Osteocyte (in vitro differentiated cells): ENCODE data around the gene PRR15. TPM values are rescaled to one million over a fixed set of nuclear protein-coding genes. Genes with fewer than 3 reads are reported as not detected.
A peak's percentile ranks its signal among the peaks of the same experiment; 100 is the strongest.

Experiments
- DNase-seq: peaks from one replicate; pipeline ENCODE4 v3.0.0; 2021; ENCODE audit warnings: mixed read lengths; ENCODE audit not compliant: unreplicated experiment; ENCODE audit errors: extremely low spot score
- H3K27ac Mint-ChIP-seq: one replicate; pipeline ENCODE4 v1.8.0; 2021; ENCODE audit warnings: mild to moderate bottlenecking, mixed read lengths; ENCODE audit not compliant: unreplicated experiment
- H3K27me3 Mint-ChIP-seq: one replicate; pipeline ENCODE4 v1.8.0; 2021; ENCODE audit warnings: mixed read lengths; ENCODE audit not compliant: unreplicated experiment
- H3K36me3 Mint-ChIP-seq: one replicate; pipeline ENCODE4 v1.8.0; 2021; ENCODE audit warnings: mixed read lengths; ENCODE audit not compliant: unreplicated experiment
- H3K4me1 Mint-ChIP-seq: one replicate; pipeline ENCODE4 v1.8.0; 2021; ENCODE audit warnings: mixed read lengths; ENCODE audit not compliant: unreplicated experiment
- H3K4me3 Mint-ChIP-seq: one replicate; pipeline ENCODE4 v1.8.0; 2021; ENCODE audit warnings: mild to moderate bottlenecking, moderate library complexity, mixed read lengths; ENCODE audit not compliant: unreplicated experiment
- H3K9me3 Mint-ChIP-seq: one replicate; pipeline ENCODE4 v1.8.0; 2021; ENCODE audit warnings: mixed read lengths; ENCODE audit not compliant: unreplicated experiment
- CTCF ChIP-seq: fragments of 200-600 bp; sonication (generic); IDR thresholded peaks from 2 replicates; pipeline ENCODE4 v1.5.0; 2021; ENCODE audit warnings: antibody characterized with exemption, mild to moderate bottlenecking, moderate library complexity
- total RNA-seq: library from RNA; stranded (reverse); gene quantifications from 2 replicates; pipeline ENCODE4 v1.2.1, GENCODE V29; 2021

PRR15 gene
- total RNA-seq, 1 donor from 2014 or later, result 0.73 TPM

GRCh38 chr7:29564496-29565223, 1.0 kb downstream of the PRR15 start:
- peaks cover 44% of the 10 kb centered on the region for H3K27me3 Mint-ChIP-seq
- H3K27ac Mint-ChIP-seq, result peak overlapping the region; percentile 27
- peaks cover 22% of the 10 kb centered on the region for H3K4me1 Mint-ChIP-seq
- no peaks in the 10 kb centered on the region for H3K36me3 Mint-ChIP-seq
- H3K4me3 Mint-ChIP-seq, result peak overlapping the region; percentile 89
- H3K9me3 Mint-ChIP-seq, result no peaks in the 10 kb centered on the region
- no peak for TF ChIP-seq CTCF
- DNase-seq, result no peak

- no peaks in the 10 kb centered on the region for H3K36me3 Mint-ChIP-seq
- H3K27ac Mint-ChIP-seq, result no peak overlapping the region
- TF ChIP-seq CTCF, result no peak
- peaks cover 22% of the 10 kb centered on the region for H3K4me1 Mint-ChIP-seq
- DNase-seq, result no peak
- H3K4me3 Mint-ChIP-seq, result peak overlapping the region; percentile 89
- H3K9me3 Mint-ChIP-seq, result no peaks in the 10 kb centered on the region
- peaks cover 44% of the 10 kb centered on the region for H3K27me3 Mint-ChIP-seq
Measured at GRCh38 chr7:29565224-29565630, 1.6 kb downstream of the PRR15 start.

GRCh38 chr7:29565634-29565981, 2.0 kb downstream of the PRR15 start:
- Mint-ChIP-seq H3K27ac (no peak overlapping the region), H3K27me3 (peaks cover 44% of the 10 kb centered on the region), H3K4me1 (peaks cover 22% of the 10 kb centered on the region), H3K9me3 (no peaks in the 10 kb centered on the region), H3K36me3 (no peaks in the 10 kb centered on the region), H3K4me3 (peak overlapping the region; percentile 89)
- DNase-seq, result no peak
- TF ChIP-seq CTCF, result no peak

- H3K4me1 Mint-ChIP-seq, result peaks cover 22% of the 10 kb centered on the region
- H3K27me3 Mint-ChIP-seq, result peaks cover 48% of the 10 kb centered on the region
- H3K27ac Mint-ChIP-seq, result no peak overlapping the region
- no peak for DNase-seq
- no peaks in the 10 kb centered on the region for H3K36me3 Mint-ChIP-seq
- H3K9me3 Mint-ChIP-seq, result no peaks in the 10 kb centered on the region
- TF ChIP-seq CTCF, result no peak
- no peak overlapping the region for H3K4me3 Mint-ChIP-seq
Measured at GRCh38 chr7:29565982-29566746, 2.5 kb downstream of the PRR15 start.

GRCh38 chr7:29567174-29567573, 3.5 kb downstream of the PRR15 start:
- no peaks in the 10 kb centered on the region for H3K9me3 Mint-ChIP-seq
- no peak for TF ChIP-seq CTCF
- no peaks in the 10 kb centered on the region for H3K36me3 Mint-ChIP-seq
- H3K27me3 Mint-ChIP-seq, result peaks cover 45% of the 10 kb centered on the region
- DNase-seq, result no peak
- H3K4me3 Mint-ChIP-seq, result no peak overlapping the region
- H3K27ac Mint-ChIP-seq, result no peak overlapping the region
- peaks cover 22% of the 10 kb centered on the region for H3K4me1 Mint-ChIP-seq
